HepG2 (cell line): Measurements from ENCODE around the gene DAB1. TPM values are rescaled to one million over a fixed set of nuclear protein-coding genes. Genes with fewer than 3 reads are reported as not detected.

Source experiments
- ATAC-seq: fragments of 200-7000 bp; cut with Tn5 transposase; 3 replicates; pipeline ENCODE4 v1.9.1; 2020; ENCODE audit warnings: mild to moderate bottlenecking, moderate library complexity
- BruUV-seq: library from RNA; stranded (reverse); fragments of 400-500 nt; replicated peaks from 2 replicates; lab custom pipeline; 2021; lab: Mats Ljungman, UMichigan
- CTCF ChIA-PET: fragments of 300-600 bp; formaldehyde crosslinking; extraction: SDS; loops from one replicate; lab custom pipeline; 2021; ENCODE audit warnings: low total read pairs, inconsistent platforms, low intra/inter-chr PET ratio; lab: Yijun Ruan, JAX
- POLR2A ChIA-PET: fragments of 350-600 bp; sonication (Branson Sonifier 250); formaldehyde crosslinking; loops from one replicate; lab custom pipeline; 2020; ENCODE audit warnings: antibody characterized with exemption, inconsistent platforms; lab: Yijun Ruan, JAX
- DNase-seq: peaks from one replicate; pipeline ENCODE4 v3.0.0-alpha.2; 2015; ENCODE audit warnings: low spot score
- FAIRE-seq: peaks from 3 replicates; lab custom pipeline; 2011; peaks lifted over from hg19 to GRCh38; lab: Jason Lieb, UNC
- H2AFZ ChIP-seq: one replicate; pipeline ENCODE4 v1.6.1; 2011; ENCODE audit warnings: low read length, inconsistent platforms
- H3K27ac ChIP-seq: fragments of 300-600 bp; 3 replicates; pipeline ENCODE4 v1.8.0; 2011; ENCODE audit warnings: mixed run types, mild to moderate bottlenecking, mixed read lengths, low read length, inconsistent platforms; ENCODE audit not compliant: insufficient read depth; ENCODE audit errors: extremely low read length
- H3K27me3 ChIP-seq, 2 experiments: fragments of 200-600 bp in 1 of 2; 2 replicates in 1 of 2; 3 replicates in 1 of 2; pipeline versions ENCODE4 v1.6.0 to v1.8.0; 2011; ENCODE audit warnings: low read length in 2 of 2, mild to moderate bottlenecking in 2 of 2, moderate library complexity in 2 of 2, inconsistent platforms in 1 of 2; ENCODE audit not compliant: insufficient read depth in 2 of 2, control insufficient read depth in 1 of 2
- H3K36me3 ChIP-seq, 2 experiments: fragments of 200-600 bp in 1 of 2; replicated peaks in 1 of 2; 2 replicates in 1 of 2; 3 replicates in 1 of 2; pipeline versions ENCODE4 v1.5.1 to v1.8.0; 2011; ENCODE audit warnings: low read length in 2 of 2, inconsistent platforms in 1 of 2; ENCODE audit not compliant: insufficient read depth in 2 of 2, control insufficient read depth in 1 of 2
- H3K4me1 ChIP-seq: 2 replicates; pipeline ENCODE4 v1.5.1; 2012; ENCODE audit warnings: low read length, inconsistent platforms; ENCODE audit not compliant: insufficient read depth
- H3K4me2 ChIP-seq: 2 replicates; pipeline ENCODE4 v1.6.0; 2011; ENCODE audit warnings: low read depth, low read length, inconsistent platforms
- H3K4me3 ChIP-seq, 3 experiments: fragments of 200-600 bp in 1 of 3; sonication (generic), shearing (Covaris generic) in 1 of 3; replicated peaks in 1 of 3; 2 replicates each; pipeline ENCODE4 v1.5.1; 2011 to 2016; ENCODE audit warnings: low read length in 3 of 3, inconsistent platforms in 2 of 3, low read depth in 2 of 3, mild to moderate bottlenecking in 2 of 3, control low read depth in 1 of 3, mixed read lengths in 1 of 3; ENCODE audit not compliant: insufficient read depth in 1 of 3
- H3K79me2 ChIP-seq: one replicate; pipeline ENCODE4 v1.6.1; 2011; ENCODE audit warnings: low read length, inconsistent platforms; ENCODE audit not compliant: insufficient read depth
- H3K9ac ChIP-seq: 2 replicates; pipeline ENCODE4 v1.6.0; 2011; ENCODE audit warnings: mild to moderate bottlenecking, low read depth, low read length, inconsistent platforms; ENCODE audit not compliant: insufficient read depth
- H3K9me3 ChIP-seq: 2 replicates; pipeline ENCODE4 v1.5.1; 2012; ENCODE audit warnings: mild to moderate bottlenecking, low read length
- H4K20me1 ChIP-seq: 2 replicates; pipeline ENCODE4 v1.6.0; 2011; ENCODE audit warnings: inconsistent platforms, mild to moderate bottlenecking, low read length, moderate library complexity; ENCODE audit not compliant: insufficient read depth
- CAMTA2 ChIP-seq: sonication (generic); formaldehyde crosslinking; IDR thresholded peaks from 2 replicates; pipeline ENCODE4 v1.4.0; 2020; ENCODE audit warnings: mild to moderate bottlenecking, missing genetic modification reagents, borderline replicate concordance
- MAFK ChIP-seq, 2 experiments: IDR thresholded peaks in 1 of 2; conservative IDR thresholded peaks in 1 of 2; 2 replicates each; pipeline ENCODE4 v1.6.1; 2011; ENCODE audit warnings: improper control_type of control experiment in 2 of 2, low read length in 2 of 2
- MEIS2 ChIP-seq: sonication (generic); formaldehyde crosslinking; IDR thresholded peaks from 2 replicates; pipeline ENCODE4 v1.9.0; 2021; ENCODE audit warnings: mild to moderate bottlenecking, missing genetic modification reagents
- NONO ChIP-seq, 2 experiments: fragments of 450-650 bp in 1 of 2; sonication (generic) in 1 of 2; formaldehyde crosslinking in 1 of 2; IDR thresholded peaks in 1 of 2; conservative IDR thresholded peaks in 1 of 2; 2 replicates each; pipeline versions ENCODE4 v1.6.1 to v1.8.0; 2017 to 2022; ENCODE audit warnings: mild to moderate bottlenecking in 1 of 2, missing genetic modification reagents in 1 of 2, moderate library complexity in 1 of 2
- PRDM15 ChIP-seq: sonication (generic); formaldehyde crosslinking; IDR thresholded peaks from 2 replicates; pipeline ENCODE4 v1.4.0; 2020; ENCODE audit warnings: missing genetic modification reagents
- SNAI1 ChIP-seq: sonication (generic); formaldehyde crosslinking; IDR thresholded peaks from 2 replicates; pipeline ENCODE4 v1.5.0; 2020; ENCODE audit warnings: mild to moderate bottlenecking, missing genetic modification reagents, borderline replicate concordance
- ZHX1 ChIP-seq: sonication (generic); formaldehyde crosslinking; IDR thresholded peaks from 2 replicates; pipeline ENCODE4 v1.8.1; 2022; ENCODE audit warnings: low read depth, mild to moderate bottlenecking, missing genetic modification reagents
- ZNF672 ChIP-seq: sonication (generic); formaldehyde crosslinking; IDR thresholded peaks from 2 replicates; pipeline ENCODE4 v1.8.1; 2022; ENCODE audit warnings: missing genetic modification reagents
- ZNF800 ChIP-seq: sonication (generic); formaldehyde crosslinking; IDR thresholded peaks from 2 replicates; pipeline ENCODE4 v1.4.0; 2020; ENCODE audit warnings: missing genetic modification reagents
- WGBS: methylation state at CpG from one replicate; pipeline ENCODE4 v1.1.6; 2017; ENCODE audit warnings: low lambda C conversion rate; 5-methylcytosine and 5-hydroxymethylcytosine counted together
- in situ Hi-C: cut with HindIII; loops from 2 replicates; pipeline ENCODE4 v1.10.0; 2017; ENCODE audit warnings: low pct_unique_long_range_greater_than_20kb; ENCODE audit not compliant: extremely low pct_ligation_motif_present
- intact Hi-C: fragments of 100-400 bp; cut with micrococcal nuclease; formaldehyde crosslinking; loops from one replicate; pipeline ENCODE4 v1.10.0; 2022; ENCODE audit not compliant: unreplicated experiment
- polyA plus RNA-seq, 8 experiments: library from polyadenylated mRNA; depleted of rRNA in 3 of 8; stranded (reverse) in 7 of 8; unstranded in 1 of 8; fragments of >200 nt; fragmentation: Illumina TruSeq in 4 of 8; extraction: Trizol in 4 of 8; gene quantifications; 2 replicates each; pipeline versions ENCODE4 v1.2.1 to v1.2.3, GENCODE V29; 2011 to 2016; ENCODE audit warnings: low read depth in 4 of 8, missing spikeins in 1 of 8, mixed read lengths in 1 of 8; ENCODE audit not compliant: insufficient read depth in 1 of 8
- total RNA-seq, 5 experiments: library from RNA; depleted of rRNA; stranded (reverse); fragments of >200 nt; fragmentation: Illumina TruSeq; extraction: Trizol; gene quantifications; 2 replicates each; pipeline ENCODE4 v1.2.3, GENCODE V29; 2016; ENCODE audit warnings: low read depth in 1 of 5

The DAB1 gene
- total and polyA plus RNA-seq, 2 of the 13 experiments (the other 11 are each of a cell fraction or from before 2014, with no cell fraction given) = 0.04 to 0.13 TPM

GRCh38 chr1:57381871-57382270 lies 42.0 kb downstream of the DAB1 start:
- intact Hi-C loops = no loop called here
- H3K27ac ChIP-seq = no peak overlapping the region
- no peaks in the 10 kb centered on the region for H3K9me3 ChIP-seq
- H3K4me1 ChIP-seq = peaks cover 12% of the 10 kb centered on the region
- H3K79me2 ChIP-seq = no peaks in the 10 kb centered on the region
- CTCF ChIA-PET = no interaction called here
- in situ Hi-C loops = no loop called here
- H3K4me3 ChIP-seq = no peak overlapping the region
- BruUV-seq = no TSS peak
- no peak for ATAC-seq
- H3K36me3 ChIP-seq = no peaks in the 10 kb centered on the region
- 15% methylated on average over 2 of the region's 2 CpGs for WGBS
- no peak for TF ChIP-seq ZNF672 (CRISPR knock-in tag)
- no peak for TF ChIP-seq PRDM15
- TF ChIP-seq SNAI1 (CRISPR knock-in tag) = no peak
- no peak for TF ChIP-seq NONO (IDR thresholded peaks at IDR 0.05)
- no peak for TF ChIP-seq NONO (CRISPR knock-in tag; conservative IDR thresholded peaks at IDR 0.05)
- TF ChIP-seq ZNF800 = no peak
- no peak for TF ChIP-seq ZHX1 (CRISPR knock-in tag)
- TF ChIP-seq MAFK (conservative IDR thresholded peaks at IDR 0.05 in 1 of 2, IDR thresholded peaks at IDR 0.05 in 1 of 2; ENCODE audit: low read length in 2 of 2) = no peak
- TF ChIP-seq CAMTA2 (CRISPR knock-in tag) = no peak
- no peak for TF ChIP-seq MEIS2 (CRISPR knock-in tag)
- TF ChIP-seq, all 625 proteins: peak for 0
- FAIRE-seq (no peak), DNase-seq (no peak)
- Histone ChIP-seq H4K20me1 (no peaks in the 10 kb centered on the region), H2AFZ (no peak overlapping the region), H3K4me2 (no peak overlapping the region), H3K9ac (no peak overlapping the region), H3K27me3 (no peaks in the 10 kb centered on the region)
- POLR2A ChIA-PET = no interaction called here
